GM21367 (cell line): Measurements from ENCODE around the gene PRSS2.
A peak's percentile ranks its signal among the peaks of the same experiment; 100 is the strongest.

Experiments used
- ATAC-seq: cut with Tn5 transposase; IDR thresholded peaks from one replicate; pipeline ENCODE4 v1.9.1; 2021; ENCODE audit not compliant: unreplicated experiment

Gene PRSS2

DNA sequence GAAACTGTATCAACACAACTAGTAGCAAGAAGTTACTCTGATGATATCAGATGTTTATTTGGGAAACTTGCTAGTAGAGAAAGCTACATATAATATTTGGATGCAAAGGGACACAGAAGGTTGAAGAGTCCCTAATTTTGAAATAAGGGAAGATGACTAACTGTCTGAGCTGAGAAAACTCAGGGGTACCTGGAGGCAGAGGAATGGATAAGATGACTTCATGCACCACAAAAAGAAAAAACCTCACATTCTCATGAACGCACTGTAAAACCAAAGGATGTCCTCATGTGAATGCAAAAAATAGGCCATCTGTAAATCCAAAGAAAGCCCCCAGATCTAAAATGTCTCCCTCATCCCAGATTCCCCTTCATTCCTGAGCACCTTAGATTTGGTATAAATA, 29.3 kb downstream of the PRSS2 start:
- ATAC-seq, result no peak

DNA sequence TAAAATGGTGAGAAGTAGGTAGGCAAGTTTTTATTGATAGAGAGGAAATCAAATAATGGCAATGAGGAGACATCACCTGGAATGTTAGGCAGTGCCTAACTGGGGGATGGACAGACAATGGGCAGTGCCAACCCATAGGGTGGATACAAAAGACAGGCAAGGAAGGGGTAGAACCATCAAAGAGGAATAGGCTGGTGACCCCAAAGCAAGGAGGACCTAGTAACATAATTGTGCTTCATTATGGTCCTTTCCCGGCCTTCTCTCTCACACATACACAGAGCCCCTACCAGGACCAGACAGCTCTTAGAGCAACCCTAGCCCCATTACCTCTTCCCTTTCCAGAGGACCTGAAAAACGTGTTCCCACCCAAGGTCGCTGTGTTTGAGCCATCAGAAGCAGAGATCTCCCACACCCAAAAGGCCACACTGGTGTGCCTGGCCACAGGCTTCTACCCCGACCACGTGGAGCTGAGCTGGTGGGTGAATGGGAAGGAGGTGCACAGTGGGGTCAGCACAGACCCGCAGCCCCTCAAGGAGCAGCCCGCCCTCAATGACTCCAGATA, 30.0 kb downstream of the PRSS2 start:
- no peak for ATAC-seq

DNA sequence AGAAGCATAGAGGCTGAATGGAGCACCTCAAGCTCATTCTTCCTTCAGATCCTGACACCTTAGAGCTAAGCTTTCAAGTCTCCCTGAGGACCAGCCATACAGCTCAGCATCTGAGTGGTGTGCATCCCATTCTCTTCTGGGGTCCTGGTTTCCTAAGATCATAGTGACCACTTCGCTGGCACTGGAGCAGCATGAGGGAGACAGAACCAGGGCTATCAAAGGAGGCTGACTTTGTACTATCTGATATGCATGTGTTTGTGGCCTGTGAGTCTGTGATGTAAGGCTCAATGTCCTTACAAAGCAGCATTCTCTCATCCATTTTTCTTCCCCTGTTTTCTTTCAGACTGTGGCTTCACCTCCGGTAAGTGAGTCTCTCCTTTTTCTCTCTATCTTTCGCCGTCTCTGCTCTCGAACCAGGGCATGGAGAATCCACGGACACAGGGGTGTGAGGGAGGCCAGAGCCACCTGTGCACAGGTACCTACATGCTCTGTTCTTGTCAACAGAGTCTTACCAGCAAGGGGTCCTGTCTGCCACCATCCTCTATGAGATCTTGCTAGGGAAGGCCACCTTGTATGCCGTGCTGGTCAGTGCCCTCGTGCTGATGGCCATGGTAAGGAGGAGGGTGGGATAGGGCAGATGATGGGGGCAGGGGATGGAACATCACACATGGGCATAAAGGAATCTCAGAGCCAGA, 31.0 kb downstream of the PRSS2 start:
- no peak for ATAC-seq

DNA sequence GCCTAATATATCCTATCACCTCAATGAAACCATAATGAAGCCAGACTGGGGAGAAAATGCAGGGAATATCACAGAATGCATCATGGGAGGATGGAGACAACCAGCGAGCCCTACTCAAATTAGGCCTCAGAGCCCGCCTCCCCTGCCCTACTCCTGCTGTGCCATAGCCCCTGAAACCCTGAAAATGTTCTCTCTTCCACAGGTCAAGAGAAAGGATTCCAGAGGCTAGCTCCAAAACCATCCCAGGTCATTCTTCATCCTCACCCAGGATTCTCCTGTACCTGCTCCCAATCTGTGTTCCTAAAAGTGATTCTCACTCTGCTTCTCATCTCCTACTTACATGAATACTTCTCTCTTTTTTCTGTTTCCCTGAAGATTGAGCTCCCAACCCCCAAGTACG, 31.5 kb downstream of the PRSS2 start:
- ATAC-seq, result no peak

DNA sequence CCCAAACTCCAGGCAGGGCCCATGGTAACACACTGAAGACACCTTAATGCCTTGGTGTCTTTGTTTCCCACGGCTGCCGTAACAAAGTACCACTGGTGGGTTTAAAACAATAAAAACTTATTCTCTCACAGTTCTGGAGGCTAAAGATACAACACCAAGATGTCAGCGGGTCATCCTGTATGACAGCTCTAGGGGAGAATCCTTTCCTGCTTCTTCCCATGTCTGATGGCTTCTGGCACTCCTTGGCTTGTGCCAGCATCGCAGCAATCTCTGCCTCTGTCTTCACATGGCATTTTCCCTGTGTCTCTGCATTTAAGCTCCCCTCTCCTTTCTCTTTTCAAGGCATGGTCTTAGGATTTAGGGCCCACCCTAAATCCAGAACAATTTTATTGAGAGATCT, 33.1 kb downstream of the PRSS2 start:
- no peak for ATAC-seq

DNA sequence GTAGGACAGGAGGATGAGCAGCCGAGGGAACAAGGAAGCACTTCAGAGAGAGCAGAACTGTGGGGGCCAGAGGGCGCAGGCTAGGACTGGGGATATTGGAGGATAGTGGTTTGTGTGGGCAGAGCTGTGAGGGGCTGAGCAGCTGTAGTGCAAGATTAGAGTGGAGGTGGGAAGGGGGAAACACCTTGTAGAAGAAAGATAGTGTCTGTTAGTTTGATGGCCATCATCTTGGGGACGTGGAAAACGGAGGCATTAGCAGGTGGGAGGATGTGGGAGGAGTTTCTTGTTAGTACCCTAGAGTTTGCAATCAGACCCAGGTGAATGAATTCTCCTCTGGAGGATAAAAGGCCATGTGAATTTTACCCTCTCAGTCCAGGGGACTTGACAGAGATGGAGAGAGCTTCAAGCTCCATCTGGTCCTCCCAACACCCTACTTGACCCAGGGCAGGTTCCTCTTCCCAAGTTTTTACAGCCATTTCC, 34.0 kb downstream of the PRSS2 start:
- no peak for ATAC-seq

DNA sequence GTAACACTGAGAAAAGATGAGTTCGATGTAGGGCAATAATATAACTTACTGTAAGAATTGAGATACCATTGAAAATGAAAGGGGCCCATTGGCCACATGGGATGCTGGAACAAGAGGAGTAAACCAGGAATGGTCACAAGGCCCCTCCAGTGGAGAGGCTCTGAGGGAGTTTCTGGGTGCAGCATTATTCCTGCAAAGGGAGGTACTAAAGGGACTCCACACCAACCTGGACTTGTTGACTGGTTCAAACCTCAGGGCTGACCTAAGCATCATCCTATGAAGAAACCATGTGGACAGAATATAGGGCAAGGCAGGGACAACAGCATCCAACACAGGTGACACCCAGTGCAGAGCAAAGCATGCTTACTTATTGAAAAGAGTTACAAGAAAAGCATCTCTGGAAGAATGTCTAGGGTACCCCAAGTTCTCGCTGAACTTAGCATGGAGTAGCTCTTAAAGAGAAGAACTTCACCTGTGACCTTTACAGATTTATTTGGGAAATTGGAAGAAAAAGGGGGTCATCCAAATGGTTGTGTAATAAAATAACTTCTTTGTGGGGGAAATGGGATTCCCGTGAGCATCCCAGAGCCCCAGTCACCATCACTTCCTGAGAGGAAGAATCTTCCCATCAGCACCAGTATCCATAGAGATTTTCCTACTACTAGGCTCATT, 34.7 kb downstream of the PRSS2 start:
- ATAC-seq, result no peak

DNA sequence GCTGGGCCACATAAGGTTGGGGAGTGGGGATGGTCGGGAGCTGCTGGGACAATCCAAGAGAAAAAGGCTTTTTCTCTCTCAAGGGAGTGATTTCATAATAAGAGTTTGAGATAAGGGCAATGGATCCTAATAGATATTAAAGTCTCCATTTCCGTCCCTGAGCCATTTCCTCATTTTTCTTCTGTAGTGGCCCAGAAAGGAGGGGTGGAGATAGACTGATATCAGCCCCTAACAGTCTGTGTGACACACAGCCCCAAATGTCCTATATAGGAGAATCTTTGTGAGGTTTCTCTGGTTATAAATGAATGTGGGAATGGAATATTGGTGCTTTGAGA, 35.2 kb downstream of the PRSS2 start:
- no peak for ATAC-seq

DNA sequence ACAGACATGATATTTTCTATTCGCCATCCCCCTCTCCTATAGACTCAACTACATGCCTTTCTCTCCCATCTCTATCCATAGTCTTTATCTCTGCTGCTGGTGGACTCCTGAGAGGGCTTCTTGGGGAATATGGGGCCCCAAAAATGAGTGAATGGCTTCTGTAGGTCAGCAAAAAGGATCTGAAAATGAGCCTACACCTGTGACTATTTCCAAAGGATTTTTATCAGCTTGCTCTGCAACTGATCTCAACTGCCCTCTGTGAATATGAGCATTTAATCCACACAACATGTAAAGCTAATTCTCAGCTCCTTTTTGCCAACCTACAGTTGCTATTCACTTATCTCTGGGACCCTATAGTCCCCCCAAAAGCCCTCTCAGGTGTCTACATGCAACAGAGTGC, 36.2 kb downstream of the PRSS2 start:
- no peak for ATAC-seq

DNA sequence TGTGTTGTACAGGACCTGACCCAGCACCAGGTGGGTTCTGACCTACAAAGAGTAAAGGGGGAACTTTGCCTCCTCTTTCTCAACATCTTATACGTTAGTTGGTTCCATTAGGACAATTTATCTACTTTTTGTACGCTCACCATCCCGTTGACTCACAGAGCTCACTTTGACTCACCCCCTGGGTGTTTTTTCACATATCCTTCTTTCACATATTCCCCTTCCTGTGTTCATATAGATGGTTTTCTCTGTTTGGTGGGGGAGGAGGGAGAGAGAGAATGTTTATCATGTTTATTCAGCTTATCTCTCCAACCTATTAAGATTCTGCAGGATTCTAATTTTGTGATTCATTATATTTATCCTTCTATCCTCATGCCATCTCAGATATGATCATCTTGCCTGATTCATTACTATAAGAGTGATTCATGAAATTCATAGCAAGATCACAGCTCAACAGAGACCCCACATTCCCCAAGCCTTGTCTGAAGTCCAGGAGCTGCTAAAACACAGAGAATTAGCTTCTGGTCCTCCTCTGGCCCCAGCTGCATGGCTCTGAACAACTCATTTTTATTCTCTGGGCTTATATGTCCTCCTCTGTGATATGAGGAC, 37.2 kb downstream of the PRSS2 start:
- no peak for ATAC-seq

DNA sequence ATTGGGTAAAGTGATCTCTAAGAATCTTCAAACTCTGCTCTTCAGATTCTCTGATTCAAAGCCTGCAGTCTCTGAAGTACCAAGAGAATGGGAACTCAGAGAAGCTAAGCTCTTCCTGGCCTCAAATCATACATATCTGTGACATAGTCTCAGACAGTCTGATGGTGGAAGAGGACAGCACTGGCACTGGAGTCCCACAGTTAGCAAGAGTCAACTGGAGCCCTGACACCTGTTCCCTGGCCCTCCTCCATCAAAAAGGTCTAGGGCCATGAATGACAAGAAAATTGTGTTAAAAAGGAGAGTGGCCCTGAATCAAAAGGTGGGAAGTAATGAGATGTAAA, 37.7 kb downstream of the PRSS2 start:
- peak; percentile 17 for ATAC-seq

DNA sequence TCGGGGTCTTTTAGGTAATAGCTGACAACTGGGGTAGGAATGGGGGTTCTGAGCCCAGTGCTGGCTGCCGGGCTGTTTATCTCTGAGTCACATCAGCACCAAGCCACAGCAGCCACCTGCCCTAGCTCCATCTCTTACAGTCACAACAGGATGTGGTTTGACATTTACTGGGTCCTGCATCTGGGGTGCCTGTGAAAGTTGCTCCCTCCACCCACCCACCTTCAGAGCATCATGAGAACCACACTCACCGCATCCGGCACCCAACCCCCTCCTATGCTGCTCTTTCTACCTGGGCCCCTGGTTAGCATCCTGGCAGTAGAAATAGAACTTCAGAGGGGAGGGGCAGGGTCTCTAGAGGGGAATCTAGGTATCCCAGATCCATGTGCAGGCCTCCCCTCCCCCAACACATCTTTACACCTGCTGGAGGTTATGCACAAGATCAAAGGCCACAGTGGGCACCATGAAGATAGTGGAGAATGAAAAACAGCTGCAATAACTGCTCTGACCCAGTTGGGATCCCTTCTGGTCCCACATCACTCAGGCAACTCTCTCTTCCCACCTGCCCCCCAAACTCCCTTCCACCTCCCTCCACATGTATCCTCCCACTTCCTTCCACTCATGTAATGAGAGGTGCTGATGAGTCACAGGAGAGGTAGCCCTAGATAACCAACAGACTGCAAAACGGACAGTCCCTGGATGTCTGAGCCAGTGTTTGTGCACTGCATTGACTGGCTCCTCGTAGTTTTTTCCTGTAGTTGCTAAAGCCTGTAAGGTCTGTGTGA, 38.2 kb downstream of the PRSS2 start:
- peak; percentile 88 for ATAC-seq

DNA sequence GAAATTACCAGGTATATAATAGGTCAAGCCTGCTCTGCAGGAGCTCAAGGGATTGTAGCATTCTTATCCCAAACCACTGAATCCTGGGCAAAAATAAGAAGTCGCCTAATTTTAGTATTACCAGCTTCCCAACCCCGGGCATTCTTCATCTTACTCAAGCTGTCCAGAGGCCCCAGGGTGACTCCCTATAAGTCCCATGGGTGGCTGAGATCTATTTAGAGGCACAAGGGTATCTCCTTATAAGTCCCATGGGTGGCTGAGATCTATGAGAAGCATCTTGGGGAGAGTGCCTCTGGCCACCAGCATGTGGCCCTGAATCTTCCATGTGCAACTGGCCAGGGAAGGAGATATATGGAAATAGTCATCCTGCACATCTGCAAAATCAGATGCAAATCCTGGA, 38.9 kb downstream of the PRSS2 start:
- no peak for ATAC-seq

DNA sequence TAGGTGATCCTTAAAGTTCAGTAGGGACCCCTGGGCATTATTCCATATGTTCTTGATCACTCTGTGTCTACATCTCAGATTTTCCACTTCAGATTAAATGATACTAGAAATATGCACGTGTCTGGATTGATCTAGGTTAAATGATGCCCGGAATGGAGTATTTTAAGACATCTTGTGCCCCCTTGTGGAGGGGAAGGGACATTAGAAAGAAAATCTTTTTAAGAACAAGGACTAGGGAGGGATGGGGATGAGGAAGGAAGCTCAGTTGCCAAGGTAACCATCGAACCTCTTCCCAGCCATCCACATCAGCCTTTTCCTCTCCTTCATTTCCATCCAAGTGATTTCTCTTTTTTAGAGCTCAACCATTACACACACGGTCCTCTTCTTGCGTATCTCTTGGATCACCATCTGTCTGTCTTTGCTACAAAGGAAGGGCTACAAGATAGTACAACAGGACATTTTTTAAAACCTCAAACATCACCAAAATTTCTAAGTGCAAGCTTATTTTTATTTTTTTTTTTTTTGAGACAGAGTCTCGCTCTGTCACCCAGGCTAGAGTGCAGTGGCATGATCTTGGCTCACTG, 40.5 kb downstream of the PRSS2 start:
- no peak for ATAC-seq

DNA sequence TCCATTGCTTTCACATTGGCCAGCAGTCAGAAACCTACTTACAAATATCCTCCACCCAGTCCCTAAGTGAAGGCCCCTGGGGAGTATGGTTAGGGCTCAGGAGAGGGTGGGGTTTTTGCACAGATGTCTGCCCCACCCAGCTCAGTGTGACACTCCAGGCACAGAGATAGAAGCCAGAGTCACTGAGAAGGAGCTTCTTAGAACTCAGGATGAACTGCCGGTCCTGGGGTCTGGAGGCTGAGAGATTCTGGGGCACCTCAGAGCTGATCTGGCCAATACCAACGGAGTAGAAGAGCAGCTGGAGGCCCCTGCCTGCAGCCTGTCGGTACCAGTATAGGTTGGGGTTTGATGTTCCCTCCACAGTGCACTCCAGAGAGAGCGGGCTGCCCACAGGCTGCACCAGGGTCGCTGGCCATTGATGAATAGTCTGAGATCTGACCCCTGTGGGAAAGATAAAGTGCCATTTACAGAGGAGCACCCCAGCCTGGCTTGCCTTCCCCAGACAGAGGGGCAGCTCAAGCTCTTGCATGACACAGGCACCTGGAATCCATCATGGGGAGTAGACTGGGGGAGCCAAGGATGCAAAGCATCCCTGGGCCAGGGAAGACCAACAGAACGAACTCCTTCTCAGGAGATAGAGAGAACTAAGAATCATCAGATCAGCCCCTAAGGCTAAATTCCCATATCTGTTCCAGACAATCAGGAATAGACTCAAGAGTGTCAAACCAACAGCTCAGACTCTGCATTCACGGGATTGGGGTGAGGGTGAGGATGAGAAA, 41.9 kb downstream of the PRSS2 start:
- ATAC-seq, result no peak

DNA sequence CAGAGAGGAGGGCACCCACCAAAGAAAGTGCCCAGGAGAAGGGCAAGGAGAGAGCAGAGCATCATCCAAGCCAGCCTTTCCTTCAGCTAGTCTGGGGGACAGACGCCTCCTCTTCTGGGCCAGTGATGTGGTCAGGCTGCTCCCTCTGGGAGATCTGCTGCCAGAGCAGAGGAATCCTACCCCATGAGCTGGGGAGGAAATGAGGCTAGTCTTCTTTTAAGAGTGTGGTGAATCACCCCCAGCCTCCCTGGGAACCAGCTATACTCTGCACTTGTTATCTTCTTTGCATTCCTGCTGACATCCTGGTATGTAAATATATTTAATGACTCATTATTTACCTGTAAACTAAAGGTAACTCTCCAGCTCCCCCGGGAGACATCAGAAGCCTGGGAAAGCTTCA, 42.5 kb downstream of the PRSS2 start:
- ATAC-seq, result no peak

DNA sequence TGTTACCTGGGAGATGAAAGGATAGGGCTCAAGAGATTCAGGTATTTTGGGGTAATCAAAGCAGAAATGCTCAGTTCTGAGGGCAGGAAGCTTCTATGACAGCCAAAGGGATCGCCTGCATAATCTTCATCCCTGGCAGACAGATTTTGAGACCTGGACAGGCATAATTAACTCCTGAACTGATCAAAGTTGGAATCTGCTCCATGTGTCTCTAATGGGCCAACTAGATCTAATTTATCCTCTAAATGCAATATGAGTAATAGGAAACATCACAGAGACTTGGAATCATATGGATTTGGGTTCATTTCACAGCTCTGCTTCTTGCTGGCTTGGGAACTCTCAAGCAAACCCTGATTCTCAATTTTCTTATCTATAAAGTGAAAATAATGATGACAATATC, 42.9 kb downstream of the PRSS2 start:
- ATAC-seq, result no peak

DNA sequence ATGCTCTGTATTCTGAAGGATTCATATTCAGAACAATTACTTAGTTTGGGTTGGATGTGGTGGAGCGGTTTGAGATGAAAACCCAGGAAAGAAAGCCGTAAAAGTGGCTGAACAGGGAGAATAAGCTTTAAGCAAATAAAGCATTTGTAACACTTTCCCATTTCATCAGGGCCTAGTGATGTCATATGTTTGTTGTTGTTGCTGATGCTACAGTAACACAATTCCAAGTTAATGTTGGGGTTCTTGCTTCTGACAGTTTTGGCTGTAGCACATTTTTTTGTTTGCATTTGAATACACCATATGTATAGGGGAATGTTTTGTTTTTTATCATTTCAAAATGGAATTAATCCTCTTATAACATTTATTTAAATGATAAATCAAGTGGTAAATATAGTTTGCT, 43.7 kb downstream of the PRSS2 start:
- no peak for ATAC-seq

DNA sequence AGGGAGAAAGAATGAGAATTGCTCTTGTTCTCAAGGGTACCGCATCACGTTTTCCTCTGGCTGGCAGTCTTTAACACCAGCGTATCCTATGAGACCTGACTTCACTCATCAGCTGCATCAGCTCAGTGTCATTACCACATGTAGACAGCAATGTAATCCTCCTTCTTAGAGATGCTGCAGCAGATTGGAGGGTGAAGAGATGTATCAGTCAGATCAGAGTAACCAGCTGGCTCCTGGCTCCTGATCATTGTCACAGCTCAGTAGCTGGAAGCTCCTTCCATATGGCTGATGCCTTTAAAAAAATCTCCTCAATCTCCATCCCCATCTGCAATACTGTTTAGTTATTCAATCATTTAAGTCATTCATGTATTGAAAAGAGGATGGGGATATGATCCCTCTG, 44.4 kb downstream of the PRSS2 start:
- no peak for ATAC-seq

DNA sequence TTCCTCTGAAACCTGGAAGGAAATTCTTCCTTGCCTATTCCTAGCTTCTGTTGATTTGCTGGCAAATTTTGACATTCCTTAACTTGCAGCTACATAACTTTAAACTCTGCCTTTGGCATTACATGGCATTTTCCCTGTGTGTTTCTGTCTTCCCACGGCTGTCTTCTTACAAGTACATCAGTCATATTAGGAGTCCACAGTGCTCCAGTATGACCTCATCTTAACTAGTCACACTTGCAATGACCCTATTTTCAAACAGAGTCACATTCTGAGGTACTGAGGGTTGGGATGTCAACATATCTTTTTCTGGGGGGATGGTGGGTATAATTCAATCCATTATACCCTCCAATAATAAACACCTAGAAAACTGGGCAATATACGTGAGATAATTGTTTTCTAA, 46.7 kb downstream of the PRSS2 start:
- no peak for ATAC-seq
